Caco-2 (cell line): ENCODE results near the gene SLC12A1. TPM values are rescaled to one million over a fixed set of nuclear protein-coding genes. Genes with fewer than 3 reads are reported as not detected.

Source experiments
- BruUV-seq: library from RNA; stranded (reverse); fragments of 400-500 nt; replicated peaks from 2 replicates; lab custom pipeline; 2021; lab: Mats Ljungman, UMichigan
- CTCF ChIA-PET: fragments of 300-600 bp; sonication (Branson Sonifier 250); formaldehyde crosslinking; loops from one replicate; lab custom pipeline; 2022; ENCODE audit warnings: antibody characterized with exemption; lab: Charles Lee
- POLR2A ChIA-PET: fragments of 300-600 bp; sonication (Branson Sonifier 250); formaldehyde crosslinking; loops from one replicate; lab custom pipeline; 2022; ENCODE audit warnings: antibody characterized with exemption; lab: Charles Lee
- DNase-seq, 2 experiments: peaks; one replicate each; pipeline versions ENCODE4 v3.0.0 to v3.0.0-alpha.2; 2020 to 2022
- H3K27me3 ChIP-seq: replicated peaks from 2 replicates; pipeline ENCODE4 v1.6.0; 2011; ENCODE audit warnings: low read length; ENCODE audit not compliant: control insufficient read depth, insufficient read depth
- H3K36me3 ChIP-seq: 2 replicates; pipeline ENCODE4 v1.5.1; 2011; ENCODE audit warnings: low read length; ENCODE audit not compliant: control insufficient read depth, insufficient read depth
- H3K4me1 ChIP-seq: fragments of 250-450 bp; sonication (Bioruptor Pico); 2 replicates; pipeline ENCODE4 v1.5.1; 2020; ENCODE audit warnings: mild to moderate bottlenecking
- H3K4me3 ChIP-seq: 2 replicates; pipeline ENCODE4 v1.5.1; 2011; ENCODE audit warnings: low read depth, mild to moderate bottlenecking, control low read depth, low read length
- H3K9me3 ChIP-seq: fragments of 250-450 bp; sonication (Bioruptor Pico); 2 replicates; pipeline ENCODE4 v1.5.1; 2020; ENCODE audit warnings: mild to moderate bottlenecking, moderate library complexity
- H3K27ac Mint-ChIP-seq: one replicate; pipeline ENCODE4 v1.8.0; 2022; ENCODE audit warnings: mixed read lengths; ENCODE audit not compliant: unreplicated experiment
- H3K27me3 Mint-ChIP-seq: one replicate; pipeline ENCODE4 v1.8.0; 2022; ENCODE audit warnings: mixed read lengths; ENCODE audit not compliant: insufficient read depth, unreplicated experiment
- H3K36me3 Mint-ChIP-seq: one replicate; pipeline ENCODE4 v1.8.0; 2022; ENCODE audit warnings: mild to moderate bottlenecking, mixed read lengths; ENCODE audit not compliant: insufficient read depth, unreplicated experiment
- H3K4me1 Mint-ChIP-seq: one replicate; pipeline ENCODE4 v1.8.0; 2022; ENCODE audit warnings: low read depth, mixed read lengths; ENCODE audit not compliant: unreplicated experiment
- H3K4me3 Mint-ChIP-seq: one replicate; pipeline ENCODE4 v1.8.0; 2022; ENCODE audit warnings: mild to moderate bottlenecking, moderate library complexity, mixed read lengths; ENCODE audit not compliant: unreplicated experiment
- H3K9me3 Mint-ChIP-seq: one replicate; pipeline ENCODE4 v1.8.0; 2022; ENCODE audit warnings: mixed read lengths; ENCODE audit not compliant: unreplicated experiment
- intact Hi-C: fragments of 100-400 bp; cut with micrococcal nuclease; formaldehyde crosslinking; loops from one replicate; pipeline ENCODE4 v1.10.0; 2022; ENCODE audit not compliant: unreplicated experiment
- total RNA-seq: library from RNA; stranded (reverse); gene quantifications from 2 replicates; pipeline ENCODE4 v1.2.3, GENCODE V29; 2022
- TF ChIP-seq, protein P1 (sequence below), 2 experiments: fragments of 200-600 bp in 1 of 2; IDR thresholded peaks; 1 replicate in 1 of 2; 2 replicates in 1 of 2; pipeline versions ENCODE4 v1.5.1 to v1.8.0; 2011 to 2022; ENCODE audit warnings: antibody characterized with exemption in 1 of 2, control low read depth in 1 of 2, inconsistent platforms in 1 of 2, low read depth in 1 of 2, low read length in 1 of 2, mild to moderate bottlenecking in 1 of 2, moderate library complexity in 1 of 2; ENCODE audit not compliant: insufficient read depth in 1 of 2, severe bottlenecking in 1 of 2, unreplicated experiment in 1 of 2

SLC12A1 gene
- total RNA-seq, 1 experiment from 2014 or later: not detected

DNA sequence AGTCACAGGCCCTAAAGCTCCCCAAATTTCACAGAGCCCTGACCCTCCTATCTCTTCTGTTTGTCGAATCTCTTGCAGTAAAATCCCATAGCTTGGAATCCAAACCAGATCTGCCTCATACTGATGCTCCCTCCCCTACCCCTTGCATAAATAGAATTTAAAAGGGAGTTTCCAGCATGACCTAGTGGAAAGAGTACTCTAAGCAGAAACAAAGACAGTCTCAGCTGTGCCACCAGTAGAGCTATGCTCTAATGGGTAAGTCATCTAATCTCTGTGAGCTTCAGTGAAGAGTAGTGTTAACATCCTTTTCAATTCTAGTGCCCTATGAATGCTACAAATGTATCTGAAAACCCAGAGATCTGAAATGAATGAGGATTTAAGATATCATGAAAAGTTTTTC lies 4.0 kb upstream of the SLC12A1 start:
- no peak overlapping the region for H3K4me3 Mint-ChIP-seq
- peaks cover 6% of the 10 kb centered on the region for H3K27me3 Mint-ChIP-seq
- no peaks in the 10 kb centered on the region for H3K4me1 Mint-ChIP-seq
- H3K9me3 Mint-ChIP-seq: no peaks in the 10 kb centered on the region
- H3K27me3 ChIP-seq: no peaks in the 10 kb centered on the region
- no peak for DNase-seq
- intact Hi-C loops: no loop called here
- no peaks in the 10 kb centered on the region for H3K36me3 ChIP-seq
- BruUV-seq: no TSS peak
- no peak overlapping the region for H3K27ac Mint-ChIP-seq
- POLR2A ChIA-PET: no interaction called here
- TF ChIP-seq, protein P1, sequence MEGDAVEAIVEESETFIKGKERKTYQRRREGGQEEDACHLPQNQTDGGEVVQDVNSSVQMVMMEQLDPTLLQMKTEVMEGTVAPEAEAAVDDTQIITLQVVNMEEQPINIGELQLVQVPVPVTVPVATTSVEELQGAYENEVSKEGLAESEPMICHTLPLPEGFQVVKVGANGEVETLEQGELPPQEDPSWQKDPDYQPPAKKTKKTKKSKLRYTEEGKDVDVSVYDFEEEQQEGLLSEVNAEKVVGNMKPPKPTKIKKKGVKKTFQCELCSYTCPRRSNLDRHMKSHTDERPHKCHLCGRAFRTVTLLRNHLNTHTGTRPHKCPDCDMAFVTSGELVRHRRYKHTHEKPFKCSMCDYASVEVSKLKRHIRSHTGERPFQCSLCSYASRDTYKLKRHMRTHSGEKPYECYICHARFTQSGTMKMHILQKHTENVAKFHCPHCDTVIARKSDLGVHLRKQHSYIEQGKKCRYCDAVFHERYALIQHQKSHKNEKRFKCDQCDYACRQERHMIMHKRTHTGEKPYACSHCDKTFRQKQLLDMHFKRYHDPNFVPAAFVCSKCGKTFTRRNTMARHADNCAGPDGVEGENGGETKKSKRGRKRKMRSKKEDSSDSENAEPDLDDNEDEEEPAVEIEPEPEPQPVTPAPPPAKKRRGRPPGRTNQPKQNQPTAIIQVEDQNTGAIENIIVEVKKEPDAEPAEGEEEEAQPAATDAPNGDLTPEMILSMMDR (IDR thresholded peaks at IDR 0.05; ENCODE audit: insufficient read depth in 1 of 2, low read depth in 1 of 2, low read length in 1 of 2, severe bottlenecking in 1 of 2, unreplicated experiment in 1 of 2): no peak
- H3K9me3 ChIP-seq: no peaks in the 10 kb centered on the region
- no peaks in the 10 kb centered on the region for H3K36me3 Mint-ChIP-seq
- CTCF ChIA-PET: no interaction called here
- no peak overlapping the region for H3K4me3 ChIP-seq
- no peaks in the 10 kb centered on the region for H3K4me1 ChIP-seq

DNA sequence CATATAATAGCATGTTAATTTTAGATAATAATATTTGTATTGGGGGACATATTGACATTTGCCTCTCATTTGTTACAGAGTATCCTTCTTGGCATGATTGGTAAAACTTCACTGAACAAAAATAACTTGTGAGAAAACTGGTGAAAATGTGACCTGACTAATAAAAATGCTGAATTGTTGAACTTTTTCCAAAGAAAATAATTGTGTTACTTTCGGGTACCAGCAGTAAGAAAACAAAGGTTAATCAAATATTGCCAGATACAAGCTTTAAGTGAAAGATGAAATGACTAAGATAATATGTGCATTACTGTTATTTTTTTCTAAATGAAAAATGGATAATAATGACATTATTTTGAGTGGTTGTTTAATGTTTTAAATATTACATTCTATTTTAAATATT lies 15.2 kb downstream of the SLC12A1 start:
- H3K27me3 Mint-ChIP-seq: peaks cover 19% of the 10 kb centered on the region
- TF ChIP-seq, protein P1 (IDR thresholded peaks at IDR 0.05; ENCODE audit: insufficient read depth in 1 of 2, low read depth in 1 of 2, low read length in 1 of 2, severe bottlenecking in 1 of 2, unreplicated experiment in 1 of 2): no peak
- DNase-seq: no peak
- no peak overlapping the region for H3K27ac Mint-ChIP-seq
- no peak overlapping the region for H3K4me3 Mint-ChIP-seq
- H3K9me3 Mint-ChIP-seq: no peaks in the 10 kb centered on the region
- Histone ChIP-seq H3K36me3 (no peaks in the 10 kb centered on the region), H3K9me3 (no peaks in the 10 kb centered on the region), H3K4me1 (no peaks in the 10 kb centered on the region), H3K27me3 (no peaks in the 10 kb centered on the region), H3K4me3 (no peak overlapping the region)
- ChIA-PET POLR2A (no interaction called here), CTCF (no interaction called here)
- BruUV-seq: no TSS peak
- H3K4me1 Mint-ChIP-seq: no peaks in the 10 kb centered on the region
- no peaks in the 10 kb centered on the region for H3K36me3 Mint-ChIP-seq
- intact Hi-C loops: no loop called here

DNA sequence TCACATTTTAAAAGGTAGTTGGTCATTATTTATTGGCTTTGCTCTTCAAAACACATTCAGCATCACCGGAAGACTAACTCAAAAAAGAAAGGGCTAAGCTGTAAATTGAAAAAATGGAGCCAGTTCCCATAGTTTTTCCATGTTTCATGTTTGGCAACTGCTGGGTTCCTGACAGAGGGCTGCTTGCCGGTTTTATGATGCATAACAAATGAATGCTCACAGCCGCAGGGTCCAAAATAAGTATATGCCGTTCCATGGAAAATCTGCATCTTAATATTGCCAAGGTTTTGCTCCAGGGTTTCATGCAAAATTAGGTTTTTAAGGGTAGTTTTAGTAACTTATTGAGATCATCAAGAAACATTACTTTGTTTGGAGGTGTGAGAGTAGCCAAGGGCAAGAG lies 15.8 kb downstream of the SLC12A1 start:
- Mint-ChIP-seq H3K27me3 (peaks cover 19% of the 10 kb centered on the region), H3K36me3 (no peaks in the 10 kb centered on the region), H3K4me3 (no peak overlapping the region), H3K4me1 (no peaks in the 10 kb centered on the region), H3K9me3 (no peaks in the 10 kb centered on the region), H3K27ac (no peak overlapping the region)
- TF ChIP-seq, protein P1 (IDR thresholded peaks at IDR 0.05; ENCODE audit: insufficient read depth in 1 of 2, low read depth in 1 of 2, low read length in 1 of 2, severe bottlenecking in 1 of 2, unreplicated experiment in 1 of 2): no peak
- Histone ChIP-seq H3K36me3 (no peaks in the 10 kb centered on the region), H3K4me1 (no peaks in the 10 kb centered on the region), H3K4me3 (no peak overlapping the region), H3K9me3 (no peaks in the 10 kb centered on the region), H3K27me3 (no peaks in the 10 kb centered on the region)
- POLR2A ChIA-PET: no interaction called here
- intact Hi-C loops: no loop called here
- CTCF ChIA-PET: no interaction called here
- DNase-seq: no peak
- no TSS peak for BruUV-seq
